ENCODE results near the gene BMPR2.

DNA sequence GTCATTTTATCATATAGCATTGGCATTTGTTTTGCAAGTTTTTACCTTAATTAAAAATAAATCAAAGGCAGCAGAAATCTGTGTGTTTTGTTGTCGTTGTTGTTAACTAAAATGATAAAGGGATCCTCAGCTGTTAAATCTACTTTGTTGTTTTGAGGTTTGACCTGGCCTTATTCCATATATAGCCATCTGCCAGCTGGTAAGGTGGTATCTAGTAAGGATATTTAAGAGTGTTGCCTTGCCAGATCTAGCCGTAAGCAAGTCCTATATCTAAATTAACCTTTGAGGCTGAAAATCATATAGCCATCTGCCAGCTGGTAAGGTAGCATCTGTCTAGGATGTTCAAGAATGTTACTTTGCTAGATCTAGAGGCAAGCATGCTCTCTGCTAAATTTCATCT lies 56.6 kb downstream of the BMPR2 start:
- TF ChIP-seq CTCF (IDR thresholded peaks at IDR 0.05; ENCODE audit: control extremely low read depth in 1 of 3, insufficient read depth in 1 of 3, low read depth in 1 of 3, low read length in 3 of 3) (no peak), JUND (IDR thresholded peaks at IDR 0.05; ENCODE audit: low read length) (no peak)
- TF ChIP-seq, protein P1, sequence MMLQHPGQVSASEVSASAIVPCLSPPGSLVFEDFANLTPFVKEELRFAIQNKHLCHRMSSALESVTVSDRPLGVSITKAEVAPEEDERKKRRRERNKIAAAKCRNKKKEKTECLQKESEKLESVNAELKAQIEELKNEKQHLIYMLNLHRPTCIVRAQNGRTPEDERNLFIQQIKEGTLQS (IDR thresholded peaks at IDR 0.05; ENCODE audit: insufficient read depth, low read depth, low read length), result no peak
